Measurements from ENCODE around the gene CENPS. TPM values are rescaled to one million over a fixed set of nuclear protein-coding genes. Genes with fewer than 3 reads are reported as not detected.

The CENPS gene
- polyA plus RNA-seq, 2 of the 4 experiments (the other 2 are of a cell fraction): 25.7 to 27.3 TPM

- DNase-seq (ENCODE audit: low read depth in 1 of 2, low spot score in 1 of 2) (no peak), FAIRE-seq (no peak), ATAC-seq (no peak)
- H3K4me3 ChIP-seq: no peak overlapping the region
- no peak overlapping the region for H3K4me2 ChIP-seq
- ChIA-PET CTCF (no interaction called here), POLR2A (no interaction called here)
- no peak overlapping the region for H3K27ac ChIP-seq
- H3K9me3 ChIP-seq: no peaks in the 10 kb centered on the region
- TF ChIP-seq USF2 (IDR thresholded peaks at IDR 0.05): no peak
- TF ChIP-seq MAFK (IDR thresholded peaks at IDR 0.05; ENCODE audit: partially characterized antibody): no peak
- TF ChIP-seq KDM1A (IDR thresholded peaks at IDR 0.05; ENCODE audit: low read depth): no peak
- no peak for TF ChIP-seq NR3C1 (IDR thresholded peaks at IDR 0.05)
- no peak for TF ChIP-seq HES2 (IDR thresholded peaks at IDR 0.05)
- 64% methylated on average over 6 of the region's 6 CpGs for WGBS (ENCODE audit: missing lambda C conversion rate)
- H3K4me1 ChIP-seq: no peaks in the 10 kb centered on the region
These were observed 20.6 kb downstream of the CENPS start for GRCh38 chr1:10450836-10451235.

GRCh38 chr1:10451287-10451686 is 21.1 kb downstream of the CENPS start:
- no peaks in the 10 kb centered on the region for H3K9me3 ChIP-seq
- ATAC-seq: no peak

GRCh38 chr1:10456048-10456447 is 25.8 kb downstream of the CENPS start:
- POLR2A ChIA-PET: interaction anchor here (0.6 kb wide), 1 partner anchor 20 kb away, joined by 3 read pairs; no protein-coding TSS in a partner anchor
- no peak for FAIRE-seq
- ATAC-seq: no peak
- Histone ChIP-seq H3K4me2 (no peak overlapping the region), H3K4me3 (no peak overlapping the region), H3K4me1 (peaks cover 18% of the 10 kb centered on the region), H3K27ac (no peak overlapping the region), H3K9me3 (no peaks in the 10 kb centered on the region)
- WGBS (ENCODE audit: missing lambda C conversion rate): 77% methylated on average over 5 of the region's 5 CpGs
- CTCF ChIA-PET: interaction anchor here (1.2 to 1.3 kb wide), 2 partner anchors 10 to 25 kb away, joined by 3 to 4 read pairs; partner anchors contain the start of gene CENPS
- DNase-seq (ENCODE audit: low read depth in 1 of 2, low spot score in 1 of 2): no peak
- TF ChIP-seq ELK1 (IDR thresholded peaks at IDR 0.05; ENCODE audit: low read depth, low read length) (no peak), CHD4 (IDR thresholded peaks at IDR 0.05; ENCODE audit: borderline replicate concordance) (no peak), HMGXB4 (CRISPR knock-in tag; IDR thresholded peaks at IDR 0.05; ENCODE audit: borderline replicate concordance) (no peak), POLR2AphosphoS2 (conservative IDR thresholded peaks at IDR 0.05; ENCODE audit: low read length) (no peak), MAX (IDR thresholded peaks at IDR 0.05) (no peak), PHF8 (IDR thresholded peaks at IDR 0.05; ENCODE audit: borderline replicate concordance, low read depth) (no peak), NPAS2 (CRISPR knock-in tag; IDR thresholded peaks at IDR 0.05; ENCODE audit: borderline replicate concordance) (no peak)

More at GRCh38 chr1:10451287-10451686, 21.1 kb downstream of the CENPS start:
- CTCF ChIA-PET: no interaction called here
- no peak for FAIRE-seq
- Histone ChIP-seq H3K4me1 (no peaks in the 10 kb centered on the region), H3K27ac (no peak overlapping the region), H3K4me2 (no peak overlapping the region), H3K4me3 (no peak overlapping the region)
- POLR2A ChIA-PET: no interaction called here
- no peak for DNase-seq (ENCODE audit: low read depth in 1 of 2, low spot score in 1 of 2)
- 85% methylated on average over 6 of the region's 10 CpGs for WGBS (ENCODE audit: missing lambda C conversion rate)
- TF ChIP-seq HOXA7 (CRISPR knock-in tag; IDR thresholded peaks at IDR 0.05): no peak
- no peak for TF ChIP-seq MAZ (IDR thresholded peaks at IDR 0.05; ENCODE audit: borderline replicate concordance, low read depth, low read length)
- no peak for TF ChIP-seq FOSL2 (IDR thresholded peaks at IDR 0.05)
- no peak for TF ChIP-seq FOSL2 (CRISPR knock-in tag; IDR thresholded peaks at IDR 0.05)
- TF ChIP-seq HES2 (IDR thresholded peaks at IDR 0.05): no peak
- TF ChIP-seq ATOH8 (CRISPR knock-in tag; IDR thresholded peaks at IDR 0.05; ENCODE audit: low read depth): no peak
- TF ChIP-seq ELK1 (IDR thresholded peaks at IDR 0.05; ENCODE audit: low read depth, low read length): no peak
- TF ChIP-seq ZFP36 (IDR thresholded peaks at IDR 0.05; ENCODE audit: borderline replicate concordance, partially characterized antibody): no peak
- no peak for TF ChIP-seq CHD4 (IDR thresholded peaks at IDR 0.05; ENCODE audit: borderline replicate concordance)
- TF ChIP-seq RCOR1 (IDR thresholded peaks at IDR 0.05; ENCODE audit: low read depth, low read length): no peak
- TF ChIP-seq E2F6 (IDR thresholded peaks at IDR 0.05; ENCODE audit: borderline replicate concordance, low read depth): no peak
- no peak for TF ChIP-seq RARB (CRISPR knock-in tag; IDR thresholded peaks at IDR 0.05)

All from A549 (cell line).